H1 (cell line): ENCODE data around the gene DTL. TPM values are rescaled to one million over a fixed set of nuclear protein-coding genes. Genes with fewer than 3 reads are reported as not detected.

Experiments used
- NRF1 ChIP-seq: IDR thresholded peaks from 2 replicates; pipeline ENCODE4 v1.6.1; 2011; ENCODE audit warnings: mild to moderate bottlenecking, low read depth, low read length, improper control_type of control experiment
- SRF ChIP-seq: IDR thresholded peaks from 2 replicates; pipeline ENCODE4 v1.6.1; 2011; ENCODE audit warnings: mild to moderate bottlenecking, low read depth, low read length, moderate library complexity
- polyA plus RNA-seq, 7 experiments: library from polyadenylated mRNA; depleted of rRNA in 3 of 7; stranded (reverse) in 5 of 7; unstranded in 2 of 7; fragments of >200 nt in 5 of 7; fragments of 200-250 nt in 2 of 7; gene quantifications; 1 replicate in 5 of 7; 2 replicates in 1 of 7; 4 replicates in 1 of 7; pipeline versions ENCODE4 v1.2.1 to v1.2.3, GENCODE V29; 2011 to 2013; ENCODE audit warnings: missing spikeins in 2 of 7, mixed read lengths in 2 of 7
- total RNA-seq: library from RNA; stranded (reverse); fragmentation: NEBNext Ultra II Directional; extraction: Animal tissue kit (Norgen Biotek cat#: 25700); gene quantifications from 2 replicates; pipeline ENCODE4 v1.2.1, GENCODE V29; 2021
- TF ChIP-seq, protein P1 (sequence below): fragments of 300-600 bp; sonication (generic); IDR thresholded peaks from 2 replicates; pipeline ENCODE4 v1.7.1; 2012; ENCODE audit warnings: low read length, moderate library complexity, mild to moderate bottlenecking, inconsistent platforms; ENCODE audit not compliant: insufficient replicate concordance

The DTL gene
- total and polyA plus RNA-seq, 2 of the 8 experiments (the other 6 are each of a cell fraction or from before 2014, with no cell fraction given), result 36.0 to 46.9 TPM

DNA sequence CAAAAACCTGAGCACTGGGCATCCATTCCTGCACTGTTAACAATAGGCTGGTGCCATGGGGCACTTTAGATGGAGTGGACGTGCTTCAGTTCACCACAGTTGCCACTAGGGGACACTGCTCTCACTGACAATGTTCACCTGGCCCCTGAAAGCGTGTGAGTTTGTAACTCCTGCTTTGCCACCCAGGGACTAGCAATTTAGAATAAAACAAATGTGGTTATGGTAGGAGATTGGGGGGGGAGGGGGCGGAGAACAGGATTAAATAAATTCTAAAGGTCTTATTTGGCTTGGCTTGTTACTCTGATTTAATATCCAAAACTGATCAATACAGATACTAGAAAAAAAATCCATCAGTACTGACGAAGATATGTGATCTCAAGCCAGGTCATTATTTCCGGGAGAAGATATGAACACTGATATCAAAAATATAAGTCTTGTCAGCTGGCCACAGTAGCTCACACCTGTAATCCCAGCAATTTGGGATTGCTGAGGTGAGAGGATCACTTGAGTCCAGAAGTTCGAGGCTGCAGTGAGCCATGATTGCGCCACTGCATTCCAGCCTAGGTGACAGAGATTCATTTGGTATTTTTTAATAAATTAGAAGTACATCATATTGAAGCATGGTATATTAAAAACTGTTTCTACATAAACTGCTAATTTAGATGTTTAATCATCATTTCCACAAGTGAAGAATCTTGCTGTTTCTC lies 23.4 kb upstream of the DTL start (continued):
- TF ChIP-seq, protein P1, sequence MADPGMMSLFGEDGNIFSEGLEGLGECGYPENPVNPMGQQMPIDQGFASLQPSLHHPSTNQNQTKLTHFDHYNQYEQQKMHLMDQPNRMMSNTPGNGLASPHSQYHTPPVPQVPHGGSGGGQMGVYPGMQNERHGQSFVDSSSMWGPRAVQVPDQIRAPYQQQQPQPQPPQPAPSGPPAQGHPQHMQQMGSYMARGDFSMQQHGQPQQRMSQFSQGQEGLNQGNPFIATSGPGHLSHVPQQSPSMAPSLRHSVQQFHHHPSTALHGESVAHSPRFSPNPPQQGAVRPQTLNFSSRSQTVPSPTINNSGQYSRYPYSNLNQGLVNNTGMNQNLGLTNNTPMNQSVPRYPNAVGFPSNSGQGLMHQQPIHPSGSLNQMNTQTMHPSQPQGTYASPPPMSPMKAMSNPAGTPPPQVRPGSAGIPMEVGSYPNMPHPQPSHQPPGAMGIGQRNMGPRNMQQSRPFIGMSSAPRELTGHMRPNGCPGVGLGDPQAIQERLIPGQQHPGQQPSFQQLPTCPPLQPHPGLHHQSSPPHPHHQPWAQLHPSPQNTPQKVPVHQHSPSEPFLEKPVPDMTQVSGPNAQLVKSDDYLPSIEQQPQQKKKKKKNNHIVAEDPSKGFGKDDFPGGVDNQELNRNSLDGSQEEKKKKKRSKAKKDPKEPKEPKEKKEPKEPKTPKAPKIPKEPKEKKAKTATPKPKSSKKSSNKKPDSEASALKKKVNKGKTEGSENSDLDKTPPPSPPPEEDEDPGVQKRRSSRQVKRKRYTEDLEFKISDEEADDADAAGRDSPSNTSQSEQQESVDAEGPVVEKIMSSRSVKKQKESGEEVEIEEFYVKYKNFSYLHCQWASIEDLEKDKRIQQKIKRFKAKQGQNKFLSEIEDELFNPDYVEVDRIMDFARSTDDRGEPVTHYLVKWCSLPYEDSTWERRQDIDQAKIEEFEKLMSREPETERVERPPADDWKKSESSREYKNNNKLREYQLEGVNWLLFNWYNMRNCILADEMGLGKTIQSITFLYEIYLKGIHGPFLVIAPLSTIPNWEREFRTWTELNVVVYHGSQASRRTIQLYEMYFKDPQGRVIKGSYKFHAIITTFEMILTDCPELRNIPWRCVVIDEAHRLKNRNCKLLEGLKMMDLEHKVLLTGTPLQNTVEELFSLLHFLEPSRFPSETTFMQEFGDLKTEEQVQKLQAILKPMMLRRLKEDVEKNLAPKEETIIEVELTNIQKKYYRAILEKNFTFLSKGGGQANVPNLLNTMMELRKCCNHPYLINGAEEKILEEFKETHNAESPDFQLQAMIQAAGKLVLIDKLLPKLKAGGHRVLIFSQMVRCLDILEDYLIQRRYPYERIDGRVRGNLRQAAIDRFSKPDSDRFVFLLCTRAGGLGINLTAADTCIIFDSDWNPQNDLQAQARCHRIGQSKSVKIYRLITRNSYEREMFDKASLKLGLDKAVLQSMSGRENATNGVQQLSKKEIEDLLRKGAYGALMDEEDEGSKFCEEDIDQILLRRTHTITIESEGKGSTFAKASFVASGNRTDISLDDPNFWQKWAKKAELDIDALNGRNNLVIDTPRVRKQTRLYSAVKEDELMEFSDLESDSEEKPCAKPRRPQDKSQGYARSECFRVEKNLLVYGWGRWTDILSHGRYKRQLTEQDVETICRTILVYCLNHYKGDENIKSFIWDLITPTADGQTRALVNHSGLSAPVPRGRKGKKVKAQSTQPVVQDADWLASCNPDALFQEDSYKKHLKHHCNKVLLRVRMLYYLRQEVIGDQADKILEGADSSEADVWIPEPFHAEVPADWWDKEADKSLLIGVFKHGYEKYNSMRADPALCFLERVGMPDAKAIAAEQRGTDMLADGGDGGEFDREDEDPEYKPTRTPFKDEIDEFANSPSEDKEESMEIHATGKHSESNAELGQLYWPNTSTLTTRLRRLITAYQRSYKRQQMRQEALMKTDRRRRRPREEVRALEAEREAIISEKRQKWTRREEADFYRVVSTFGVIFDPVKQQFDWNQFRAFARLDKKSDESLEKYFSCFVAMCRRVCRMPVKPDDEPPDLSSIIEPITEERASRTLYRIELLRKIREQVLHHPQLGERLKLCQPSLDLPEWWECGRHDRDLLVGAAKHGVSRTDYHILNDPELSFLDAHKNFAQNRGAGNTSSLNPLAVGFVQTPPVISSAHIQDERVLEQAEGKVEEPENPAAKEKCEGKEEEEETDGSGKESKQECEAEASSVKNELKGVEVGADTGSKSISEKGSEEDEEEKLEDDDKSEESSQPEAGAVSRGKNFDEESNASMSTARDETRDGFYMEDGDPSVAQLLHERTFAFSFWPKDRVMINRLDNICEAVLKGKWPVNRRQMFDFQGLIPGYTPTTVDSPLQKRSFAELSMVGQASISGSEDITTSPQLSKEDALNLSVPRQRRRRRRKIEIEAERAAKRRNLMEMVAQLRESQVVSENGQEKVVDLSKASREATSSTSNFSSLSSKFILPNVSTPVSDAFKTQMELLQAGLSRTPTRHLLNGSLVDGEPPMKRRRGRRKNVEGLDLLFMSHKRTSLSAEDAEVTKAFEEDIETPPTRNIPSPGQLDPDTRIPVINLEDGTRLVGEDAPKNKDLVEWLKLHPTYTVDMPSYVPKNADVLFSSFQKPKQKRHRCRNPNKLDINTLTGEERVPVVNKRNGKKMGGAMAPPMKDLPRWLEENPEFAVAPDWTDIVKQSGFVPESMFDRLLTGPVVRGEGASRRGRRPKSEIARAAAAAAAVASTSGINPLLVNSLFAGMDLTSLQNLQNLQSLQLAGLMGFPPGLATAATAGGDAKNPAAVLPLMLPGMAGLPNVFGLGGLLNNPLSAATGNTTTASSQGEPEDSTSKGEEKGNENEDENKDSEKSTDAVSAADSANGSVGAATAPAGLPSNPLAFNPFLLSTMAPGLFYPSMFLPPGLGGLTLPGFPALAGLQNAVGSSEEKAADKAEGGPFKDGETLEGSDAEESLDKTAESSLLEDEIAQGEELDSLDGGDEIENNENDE, result no peak
- TF ChIP-seq SRF (no peak), NRF1 (no peak)
